ENCODE measurements around the gene NUDT8.

NUDT8 gene

GRCh38 chr11:67615728-67616430 lies 13.9 kb downstream of the NUDT8 start:
- no peak overlapping the region for H3K27ac ChIP-seq
- no peak; the same call in none of the 2 replicates for TF ChIP-seq CTCF (conservative IDR thresholded peaks at IDR 0.05)

- TF ChIP-seq CTCF (conservative IDR thresholded peaks at IDR 0.05) = peak; percentile 96
- no peak overlapping the region; the same call in 1 of the 2 replicates for H3K27ac ChIP-seq
Observed at GRCh38 chr11:67614730-67615714, 14.7 kb downstream of the NUDT8 start.

- peak; percentile 98 for TF ChIP-seq CTCF (conservative IDR thresholded peaks at IDR 0.05)
- no peak overlapping the region; the same call in 1 of the 2 replicates for H3K27ac ChIP-seq
Observed at GRCh38 chr11:67613960-67614715, 15.6 kb downstream of the NUDT8 start.

- TF ChIP-seq CTCF (conservative IDR thresholded peaks at IDR 0.05) = no peak
- no peak overlapping the region for H3K27ac ChIP-seq
Observed at GRCh38 chr11:67613313-67613959, 16.3 kb downstream of the NUDT8 start.

GRCh38 chr11:67612751-67613150 lies 17.0 kb downstream of the NUDT8 start:
- TF ChIP-seq CTCF (conservative IDR thresholded peaks at IDR 0.05) = no peak
- no peak overlapping the region for H3K27ac ChIP-seq

GRCh38 chr11:67611704-67612587 lies 17.8 kb downstream of the NUDT8 start:
- no peak overlapping the region for H3K27ac ChIP-seq
- no peak for TF ChIP-seq CTCF (conservative IDR thresholded peaks at IDR 0.05)

All from VCaP (cell line).